ENCODE data around the gene DNAH1. TPM values are rescaled to one million over a fixed set of nuclear protein-coding genes. Genes with fewer than 3 reads are reported as not detected.

Gene DNAH1
- total RNA-seq, 1 donor, result 6.0 TPM

- H3K4me3 ChIP-seq (ENCODE audit: low read depth, low read length), result no peak overlapping the region
- TF ChIP-seq, protein P1, sequence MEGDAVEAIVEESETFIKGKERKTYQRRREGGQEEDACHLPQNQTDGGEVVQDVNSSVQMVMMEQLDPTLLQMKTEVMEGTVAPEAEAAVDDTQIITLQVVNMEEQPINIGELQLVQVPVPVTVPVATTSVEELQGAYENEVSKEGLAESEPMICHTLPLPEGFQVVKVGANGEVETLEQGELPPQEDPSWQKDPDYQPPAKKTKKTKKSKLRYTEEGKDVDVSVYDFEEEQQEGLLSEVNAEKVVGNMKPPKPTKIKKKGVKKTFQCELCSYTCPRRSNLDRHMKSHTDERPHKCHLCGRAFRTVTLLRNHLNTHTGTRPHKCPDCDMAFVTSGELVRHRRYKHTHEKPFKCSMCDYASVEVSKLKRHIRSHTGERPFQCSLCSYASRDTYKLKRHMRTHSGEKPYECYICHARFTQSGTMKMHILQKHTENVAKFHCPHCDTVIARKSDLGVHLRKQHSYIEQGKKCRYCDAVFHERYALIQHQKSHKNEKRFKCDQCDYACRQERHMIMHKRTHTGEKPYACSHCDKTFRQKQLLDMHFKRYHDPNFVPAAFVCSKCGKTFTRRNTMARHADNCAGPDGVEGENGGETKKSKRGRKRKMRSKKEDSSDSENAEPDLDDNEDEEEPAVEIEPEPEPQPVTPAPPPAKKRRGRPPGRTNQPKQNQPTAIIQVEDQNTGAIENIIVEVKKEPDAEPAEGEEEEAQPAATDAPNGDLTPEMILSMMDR (IDR thresholded peaks at IDR 0.05; ENCODE audit: insufficient read depth, low read length), result peak; percentile 58
- peak; percentile 35 for DNase-seq (ENCODE audit: low read depth)
Observed at GRCh38 chr3:52291508-52292181, 24.5 kb upstream of the DNAH1 start.

GRCh38 chr3:52292247-52293065 is 23.7 kb upstream of the DNAH1 start:
- H3K4me3 ChIP-seq (ENCODE audit: low read depth, low read length), result no peak overlapping the region
- DNase-seq (ENCODE audit: low read depth), result no peak
- TF ChIP-seq, protein P1 (IDR thresholded peaks at IDR 0.05; ENCODE audit: insufficient read depth, low read length), result no peak

- TF ChIP-seq, protein P1 (IDR thresholded peaks at IDR 0.05; ENCODE audit: insufficient read depth, low read length), result no peak
- no peak for DNase-seq (ENCODE audit: low read depth)
- no peak overlapping the region for H3K4me3 ChIP-seq (ENCODE audit: low read depth, low read length)
Observed at GRCh38 chr3:52293491-52294319, 22.4 kb upstream of the DNAH1 start.

DNA sequence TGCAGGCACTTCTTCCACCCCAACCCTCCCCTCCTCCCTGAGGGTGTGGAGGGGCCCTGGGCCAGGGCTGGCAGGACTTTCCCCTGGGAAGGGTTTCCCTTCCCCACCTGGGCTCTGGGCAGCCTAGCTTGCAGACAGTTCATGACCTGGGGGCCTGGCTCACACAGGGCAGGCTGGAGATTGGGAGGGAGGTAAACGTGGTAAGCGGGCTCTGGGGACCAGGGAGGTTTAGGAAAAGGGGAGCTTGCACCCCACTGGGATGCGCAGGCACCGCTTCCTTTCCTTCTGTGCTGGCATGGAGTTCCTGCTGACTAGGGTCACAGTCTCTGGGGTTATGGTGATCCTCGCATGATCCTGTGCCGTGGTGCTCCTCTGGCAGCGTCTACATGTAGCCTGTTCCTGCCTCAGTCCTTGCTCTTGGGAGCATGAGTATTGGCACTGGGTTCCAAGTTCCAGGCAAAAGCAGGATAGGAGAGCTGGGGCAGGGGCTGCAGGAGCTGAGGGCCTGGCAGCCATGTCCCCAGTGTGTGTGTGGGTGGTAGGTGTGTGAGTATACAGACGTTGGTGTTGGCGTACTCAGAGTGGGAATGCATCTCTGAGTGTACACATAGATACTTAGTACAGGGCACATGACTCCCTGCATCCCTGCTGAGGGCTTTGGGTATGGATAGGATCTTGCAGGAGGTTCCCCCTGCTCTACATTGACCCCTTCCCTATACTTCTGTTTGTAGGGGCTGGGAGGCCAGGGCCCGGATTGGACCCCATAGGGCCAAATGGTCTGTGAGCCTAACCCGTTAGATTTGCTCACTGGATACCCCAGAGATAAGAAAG is 21.6 kb upstream of the DNAH1 start:
- TF ChIP-seq, protein P1 (IDR thresholded peaks at IDR 0.05; ENCODE audit: insufficient read depth, low read length), result no peak
- H3K4me3 ChIP-seq (ENCODE audit: low read depth, low read length), result no peak overlapping the region
- no peak for DNase-seq (ENCODE audit: low read depth)

GRCh38 chr3:52295671-52296208 is 20.4 kb upstream of the DNAH1 start:
- no peak overlapping the region for H3K4me3 ChIP-seq (ENCODE audit: low read depth, low read length)
- TF ChIP-seq, protein P1 (IDR thresholded peaks at IDR 0.05; ENCODE audit: insufficient read depth, low read length), result no peak
- DNase-seq (ENCODE audit: low read depth), result no peak
